Fibroblast of the aortic adventitia (primary cell): ENCODE measurements around the gene TREH. TPM values are rescaled to one million over a fixed set of nuclear protein-coding genes. Genes with fewer than 3 reads are reported as not detected.

Source experiments
- DNase-seq: peaks from one replicate; pipeline ENCODE4 v3.0.0-alpha.2; 2010; ENCODE audit warnings: low read depth
- H3K4me3 ChIP-seq: 2 replicates; pipeline ENCODE4 v1.5.1; 2011; ENCODE audit warnings: low read depth, mild to moderate bottlenecking, control low read depth, low read length, moderate library complexity
- CTCF ChIP-seq: IDR thresholded peaks from 2 replicates; pipeline ENCODE4 v1.5.1; 2011; ENCODE audit warnings: mild to moderate bottlenecking, low read length, control low read depth, inconsistent platforms; ENCODE audit not compliant: insufficient read depth
- total RNA-seq: library from RNA; depleted of rRNA; stranded (reverse); fragments of >200 nt; gene quantifications from 2 replicates; pipeline ENCODE4 v1.2.3, GENCODE V29; 2012; ENCODE audit warnings: low replicate concordance

TREH gene
- total RNA-seq, 1 donor, result not detected

- TF ChIP-seq CTCF, result no peak
- no peak for DNase-seq
- no peak overlapping the region for H3K4me3 ChIP-seq
Observed at GRCh38 chr11:118644496-118644895, 35.0 kb downstream of the TREH start.

- no peak for TF ChIP-seq CTCF
- no peak overlapping the region for H3K4me3 ChIP-seq
- DNase-seq, result no peak
Observed at GRCh38 chr11:118643995-118644345, 35.5 kb downstream of the TREH start.

- no peak for TF ChIP-seq CTCF
- DNase-seq, result no peak
- H3K4me3 ChIP-seq, result no peak overlapping the region
Observed at GRCh38 chr11:118643142-118643994, 36.1 kb downstream of the TREH start.

GRCh38 chr11:118641397-118642019, 37.9 kb downstream of the TREH start:
- DNase-seq, result no peak
- no peak overlapping the region for H3K4me3 ChIP-seq
- no peak for TF ChIP-seq CTCF

- TF ChIP-seq CTCF, result no peak
- no peak for DNase-seq
- no peak overlapping the region for H3K4me3 ChIP-seq
Observed at GRCh38 chr11:118640332-118641154, 38.9 kb downstream of the TREH start.

- no peak overlapping the region for H3K4me3 ChIP-seq
- DNase-seq, result no peak
- no peak for TF ChIP-seq CTCF
Observed at GRCh38 chr11:118639899-118640298, 39.6 kb downstream of the TREH start.
